HG03064 (cell line): ENCODE data around the gene BOK.
"Not testable (repeated sequence)": the region's sequence is repeated elsewhere in the genome, so short reads cannot be mapped to it uniquely, and the experiment has no call there.

Experiments used
- ATAC-seq: cut with Tn5 transposase; IDR thresholded peaks from one replicate; pipeline ENCODE4 v1.9.1; 2021; ENCODE audit warnings: low read depth; ENCODE audit not compliant: unreplicated experiment

The BOK gene

DNA sequence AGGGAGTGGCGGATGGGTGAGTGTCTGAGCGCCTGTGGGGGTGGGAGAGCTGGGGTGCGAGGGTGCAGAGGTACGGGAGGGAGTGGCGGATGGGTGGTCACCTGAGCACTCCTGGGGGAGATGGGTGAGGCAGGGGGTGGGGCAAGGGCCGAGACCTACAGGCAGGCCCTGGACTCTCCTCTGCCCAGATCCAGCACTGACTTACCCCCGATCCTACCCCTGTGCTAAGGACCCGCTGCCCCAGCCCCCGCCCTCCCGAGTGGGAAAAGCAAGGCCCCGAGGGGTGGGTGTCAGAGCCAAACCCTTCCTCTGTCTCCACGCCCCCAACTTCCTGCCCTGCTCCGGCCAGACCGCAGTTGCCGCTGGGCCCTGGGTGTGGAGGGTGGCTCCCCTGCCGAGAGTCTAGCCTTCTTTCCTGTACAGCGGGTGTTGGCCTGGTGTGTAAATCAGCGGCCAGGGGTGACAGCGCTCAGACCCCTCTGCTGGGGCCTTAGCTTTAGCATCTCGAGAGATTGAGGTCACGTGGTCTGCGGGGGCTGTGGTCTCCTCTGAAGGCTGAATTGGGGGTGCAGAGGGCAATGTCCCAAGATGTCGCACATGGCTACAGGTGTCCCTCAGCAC is 12.5 kb downstream of the BOK start:
- ATAC-seq: no peak

DNA sequence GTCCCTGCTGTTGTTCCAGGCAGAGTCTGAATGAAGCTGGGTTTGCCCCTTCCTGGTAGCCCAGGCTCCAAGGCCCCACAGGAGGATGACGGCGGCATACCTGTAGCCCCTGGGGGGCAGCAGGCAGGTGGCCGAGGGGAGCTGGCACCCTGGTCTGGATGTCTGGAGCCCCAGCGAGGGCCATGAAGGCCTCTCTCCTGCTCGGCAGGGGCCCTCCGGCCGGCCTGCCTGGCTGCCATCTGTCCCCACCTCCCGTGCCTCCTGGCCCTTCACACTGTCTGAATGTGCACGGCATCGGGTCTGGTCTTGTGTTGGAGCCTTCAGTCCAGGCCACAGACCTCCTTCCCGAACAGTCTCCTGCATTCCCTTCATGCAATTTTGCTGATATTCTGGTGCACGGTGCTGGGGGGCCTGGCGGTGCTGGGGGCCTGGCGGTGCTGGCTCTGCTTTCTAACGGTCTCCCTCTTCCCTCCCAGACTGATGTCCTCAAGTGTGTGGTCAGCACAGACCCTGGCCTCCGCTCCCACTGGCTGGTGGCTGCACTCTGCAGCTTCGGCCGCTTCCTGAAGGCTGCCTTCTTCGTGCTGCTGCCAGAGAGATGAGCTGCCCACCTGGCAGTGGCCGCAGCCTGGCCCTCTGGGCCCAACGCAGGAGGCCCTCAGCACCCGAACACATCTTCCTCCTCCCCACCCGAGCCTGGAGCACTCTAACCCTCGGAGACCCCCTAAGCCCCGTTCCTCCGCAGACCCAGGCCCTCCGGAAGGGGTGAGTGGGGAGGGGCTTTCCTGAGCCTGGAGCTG is 13.5 kb downstream of the BOK start:
- ATAC-seq: no peak

DNA sequence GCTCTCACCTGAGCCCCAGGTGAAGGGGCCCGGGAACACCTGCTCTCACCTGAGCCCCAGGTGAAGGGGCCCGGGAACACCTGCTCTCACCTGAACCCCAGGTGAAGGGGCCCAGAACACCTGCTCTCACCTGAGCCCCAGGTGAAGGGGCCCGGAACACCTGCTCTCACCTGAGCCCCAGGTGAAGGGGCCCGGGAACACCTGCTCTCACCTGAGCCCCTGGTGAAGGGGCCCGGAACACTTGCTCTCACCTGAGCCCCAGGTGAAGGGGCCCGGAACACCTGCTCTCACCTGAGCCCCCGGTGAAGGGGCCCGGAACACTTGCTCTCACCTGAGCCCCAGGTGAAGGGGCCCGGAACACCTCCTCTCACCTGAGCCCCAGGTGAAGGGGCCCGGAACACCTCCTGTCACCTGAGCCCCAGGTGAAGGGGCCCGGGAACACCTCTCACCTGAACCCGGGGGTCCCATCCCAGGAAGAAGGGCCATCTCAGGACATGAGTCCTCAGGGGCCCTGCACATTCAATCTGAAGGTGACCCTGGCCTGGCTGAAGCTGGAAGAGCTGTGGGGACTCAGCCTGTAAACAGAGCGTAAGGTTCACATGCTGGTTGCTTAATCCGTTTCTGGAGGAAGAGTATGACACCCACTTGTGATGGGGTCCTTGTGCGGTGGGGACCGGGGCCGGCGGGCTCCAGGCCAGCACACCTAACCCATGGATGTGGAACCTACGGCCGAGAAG is 14.5 kb downstream of the BOK start:
- ATAC-seq: not testable (repeated sequence)

DNA sequence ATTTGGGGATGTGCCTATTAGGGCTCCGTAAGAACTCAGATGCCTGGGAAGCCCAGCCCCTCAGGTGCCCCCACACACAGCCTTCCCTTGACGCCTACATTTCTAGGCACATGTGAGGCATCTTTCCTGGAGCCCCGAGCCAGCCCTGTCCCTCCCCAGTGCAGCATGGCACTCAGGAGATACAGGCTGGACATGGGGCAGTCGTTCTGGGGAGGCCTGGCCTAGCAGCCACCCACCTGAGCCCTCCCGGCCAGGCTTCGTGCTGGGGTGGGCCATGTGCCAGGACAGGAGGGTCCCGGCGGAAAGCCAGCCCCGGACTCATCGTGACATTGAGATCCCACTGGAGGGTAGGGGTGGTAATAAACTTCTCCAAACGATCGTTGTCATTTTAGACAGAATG is 15.2 kb downstream of the BOK start:
- ATAC-seq: no peak

DNA sequence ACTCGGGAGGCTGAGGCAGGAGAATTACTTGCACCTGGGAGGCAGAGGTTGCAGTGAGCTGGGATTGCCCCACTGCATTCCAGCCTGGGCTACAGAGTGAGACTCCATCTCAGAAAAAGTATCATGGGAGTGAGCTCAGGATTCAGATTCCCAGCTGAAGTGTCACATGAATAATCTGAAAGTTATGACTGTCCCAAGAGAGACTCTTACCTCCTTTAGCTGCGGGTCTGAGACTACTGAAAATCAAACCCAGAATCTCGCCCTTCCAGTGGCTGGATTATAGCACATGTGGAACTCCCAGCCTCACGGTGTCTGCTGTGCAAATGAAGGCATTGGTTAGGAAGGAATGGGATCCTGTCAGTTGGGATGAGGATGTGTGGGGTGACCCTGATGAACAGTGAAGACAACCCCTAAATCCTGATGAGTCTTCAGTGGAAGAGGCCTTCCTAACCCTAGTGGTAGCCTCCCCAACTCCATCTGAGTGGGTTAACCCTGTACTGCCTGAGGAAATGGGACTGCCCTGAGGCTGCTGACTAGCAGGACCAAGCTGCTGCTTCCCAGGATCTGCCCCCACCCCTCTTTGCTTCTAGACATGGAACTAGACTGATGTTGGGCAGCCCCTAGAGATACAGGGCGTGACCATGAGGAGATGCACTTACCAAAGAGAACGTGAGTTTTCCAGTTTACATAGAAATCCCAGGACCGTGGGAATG is 16.5 kb downstream of the BOK start:
- ATAC-seq: no peak

DNA sequence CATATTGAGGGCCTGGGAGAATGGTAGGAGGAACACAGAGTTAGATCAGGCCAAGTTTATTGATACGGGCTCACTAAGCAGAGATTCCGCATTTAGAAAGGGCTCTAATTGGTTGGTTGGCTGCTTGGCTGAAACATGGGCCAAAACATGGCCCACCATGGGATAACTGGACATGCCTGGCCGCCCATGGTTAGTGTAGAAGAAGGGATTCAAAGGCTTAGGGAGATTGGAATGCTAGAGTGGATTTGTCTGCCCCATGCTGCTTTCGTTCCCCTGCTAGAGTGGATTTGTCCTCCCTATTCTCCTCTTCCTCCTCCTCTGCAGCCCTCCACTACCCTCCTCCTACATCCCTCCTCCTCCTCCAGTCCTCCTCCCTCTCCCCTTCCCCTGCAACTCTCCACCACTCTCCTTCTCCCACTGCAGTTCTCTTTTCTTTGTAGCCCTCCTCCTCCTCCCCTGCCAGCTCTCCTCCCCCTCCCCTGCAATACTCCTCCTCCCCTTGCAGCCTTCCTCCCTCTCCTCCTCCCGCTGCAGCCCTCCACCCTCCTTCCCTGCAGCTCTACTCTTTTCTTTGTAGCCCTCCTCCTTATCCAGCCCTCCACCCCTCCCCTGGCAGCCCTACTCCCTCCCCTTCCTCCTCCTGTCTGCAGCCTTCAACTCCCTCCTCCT is 17.2 kb downstream of the BOK start:
- no peak for ATAC-seq

DNA sequence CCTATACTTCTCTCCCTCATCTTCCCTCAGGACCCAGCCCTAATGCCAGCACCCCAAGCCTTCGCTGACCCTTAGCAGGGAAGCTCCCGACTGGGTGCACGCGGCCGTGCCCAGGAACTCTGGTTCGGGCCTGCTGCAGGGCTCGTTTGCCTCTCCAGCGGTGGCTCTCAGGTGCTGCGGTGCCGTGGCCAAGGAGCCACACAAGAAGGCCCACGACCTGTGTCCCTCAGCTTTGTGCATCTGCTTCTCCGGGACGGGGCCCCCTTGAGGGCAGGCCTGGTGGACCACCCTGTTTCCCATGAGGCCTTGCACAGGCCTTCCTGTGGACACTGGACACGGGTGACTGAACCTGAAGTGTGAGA is 17.7 kb downstream of the BOK start:
- no peak for ATAC-seq

DNA sequence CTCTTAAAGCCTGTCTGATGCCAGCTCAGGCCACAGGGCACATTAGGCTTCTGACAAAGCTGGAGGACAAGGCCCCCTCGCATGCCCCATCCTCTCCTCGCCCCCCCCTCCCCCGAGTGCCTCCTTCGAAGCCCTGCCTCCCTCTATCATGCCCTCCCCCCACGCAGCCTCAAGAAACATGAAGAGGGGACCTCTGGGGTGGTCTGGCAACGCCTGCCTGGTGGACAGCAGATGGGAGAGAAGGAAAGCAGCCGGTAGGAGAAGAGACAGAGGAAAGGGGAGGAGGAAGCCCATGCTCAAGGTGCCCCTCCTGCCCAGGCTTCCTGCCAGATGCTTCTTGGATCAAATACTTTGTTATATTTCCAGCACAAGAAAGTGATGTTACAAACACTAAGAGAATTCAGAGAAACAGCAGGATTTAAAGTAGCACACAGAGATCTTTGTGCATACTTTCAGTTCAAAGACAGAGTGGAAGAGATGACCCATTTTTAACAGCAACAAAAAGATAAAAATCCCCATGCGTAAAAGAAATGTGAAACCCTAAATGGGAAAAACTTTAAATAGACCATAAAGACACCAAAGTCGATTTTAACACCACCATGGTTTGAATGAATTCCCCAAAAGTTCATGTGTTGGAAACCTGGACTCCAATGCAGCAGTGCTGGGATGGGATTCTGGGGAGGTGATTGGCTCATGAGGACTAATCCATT is 19.0 kb downstream of the BOK start:
- no peak for ATAC-seq

DNA sequence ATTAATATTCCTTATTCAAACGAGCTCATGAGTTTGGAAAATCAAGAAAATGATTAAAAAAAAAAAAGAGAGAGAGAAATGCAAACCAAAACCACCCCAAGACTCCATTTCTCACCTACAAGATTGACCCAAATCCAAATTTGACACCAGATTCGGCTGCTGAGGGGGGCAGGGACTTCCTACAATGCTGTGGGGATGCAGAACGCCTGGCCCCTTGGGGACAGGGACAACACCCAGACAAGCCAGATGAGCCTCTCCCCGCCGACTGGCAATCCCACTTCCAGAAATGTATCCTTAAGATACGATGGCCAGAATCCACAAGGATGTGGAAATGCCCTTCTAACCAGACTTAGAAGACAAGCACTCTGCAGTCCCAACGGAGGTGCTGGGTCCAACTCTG is 20.7 kb downstream of the BOK start:
- no peak for ATAC-seq

DNA sequence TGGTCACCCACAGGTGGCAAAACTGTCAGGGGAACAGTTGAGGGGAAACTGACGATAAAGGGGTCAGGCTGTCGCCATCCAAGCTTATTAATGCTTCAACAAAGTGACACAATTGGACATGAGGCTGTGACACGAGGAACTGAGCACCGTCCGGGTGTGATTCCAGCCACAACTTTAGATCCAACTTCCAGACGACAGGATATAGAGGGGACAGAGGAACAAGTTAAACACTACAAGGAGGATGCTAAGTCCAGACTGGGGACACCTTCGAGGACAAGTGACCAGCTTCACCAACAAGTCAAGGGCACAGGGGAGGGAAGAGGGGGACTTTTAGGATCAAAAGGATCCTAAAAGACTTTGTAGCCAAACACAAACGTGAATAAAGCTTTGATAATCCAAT is 23.8 kb downstream of the BOK start:
- ATAC-seq: no peak

DNA sequence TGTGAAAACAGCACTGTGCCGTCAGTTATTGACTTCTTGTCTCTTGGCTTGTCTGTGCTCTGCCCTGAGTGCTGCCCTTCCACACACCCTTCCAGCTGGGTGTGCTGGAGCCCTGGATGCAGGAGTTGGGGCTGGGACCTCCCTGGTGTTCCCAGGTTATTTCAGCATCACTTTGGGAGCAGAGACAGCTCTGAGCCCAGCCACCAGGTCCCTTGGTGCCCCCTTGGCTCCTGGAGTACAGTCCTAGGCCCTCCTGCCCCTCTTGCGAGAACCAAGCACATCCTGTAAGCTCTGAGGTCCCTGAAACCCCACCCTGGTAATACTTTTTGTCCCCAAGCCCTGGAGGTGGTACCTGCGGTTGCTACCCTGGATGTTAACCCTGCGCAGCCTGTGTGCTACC is 24.3 kb downstream of the BOK start:
- no peak for ATAC-seq

DNA sequence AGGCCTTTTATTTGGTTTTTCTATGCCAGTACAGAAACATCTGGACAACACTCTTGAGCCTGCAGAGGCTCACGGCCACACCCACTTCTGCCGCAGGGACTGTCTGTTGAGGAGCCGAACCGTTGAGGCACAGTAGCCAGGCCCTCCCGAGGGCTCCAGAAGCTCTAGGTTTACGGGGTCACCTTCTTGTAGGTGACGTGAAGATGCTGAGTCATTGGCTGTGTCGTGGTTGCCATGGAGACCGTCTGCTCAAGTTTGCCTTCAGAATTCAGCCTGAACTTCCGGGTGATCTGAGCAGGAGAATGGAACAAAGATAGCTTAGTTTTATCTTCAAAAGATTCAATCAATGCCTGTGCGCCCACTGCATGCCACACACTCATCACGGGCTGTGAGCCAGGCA is 25.9 kb downstream of the BOK start:
- ATAC-seq: no peak

DNA sequence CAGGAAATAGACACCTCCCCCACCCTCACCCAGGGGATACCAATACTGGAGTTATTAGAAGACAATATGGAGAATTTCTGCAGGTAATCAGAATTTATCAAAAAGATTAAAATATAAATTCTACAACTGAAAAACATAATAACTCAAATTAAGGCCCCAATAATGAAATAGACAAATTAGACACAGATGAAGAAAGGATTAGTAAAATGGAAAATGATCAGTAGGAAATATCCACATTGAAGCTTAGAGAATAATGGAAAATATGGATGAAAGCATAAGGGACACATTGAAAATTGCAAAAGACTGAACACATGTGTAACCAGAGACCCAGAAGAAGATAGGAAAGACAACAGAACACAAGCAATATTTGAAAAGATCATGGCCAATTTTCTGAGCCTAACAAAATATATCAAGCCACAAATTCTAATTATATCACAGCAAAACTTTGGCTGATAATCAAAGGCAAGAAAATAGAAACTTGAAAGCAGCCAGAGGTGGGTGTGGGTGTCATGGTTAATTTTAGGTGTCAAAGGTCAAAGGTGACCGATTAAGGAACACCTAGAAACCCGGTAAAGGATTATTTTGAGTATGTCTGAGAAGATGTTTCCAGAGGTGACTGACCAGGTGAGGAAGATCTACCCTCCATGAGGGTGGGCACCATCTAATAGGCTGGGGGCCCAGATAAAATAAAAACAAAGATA is 28.2 kb downstream of the BOK start:
- ATAC-seq: no peak

DNA sequence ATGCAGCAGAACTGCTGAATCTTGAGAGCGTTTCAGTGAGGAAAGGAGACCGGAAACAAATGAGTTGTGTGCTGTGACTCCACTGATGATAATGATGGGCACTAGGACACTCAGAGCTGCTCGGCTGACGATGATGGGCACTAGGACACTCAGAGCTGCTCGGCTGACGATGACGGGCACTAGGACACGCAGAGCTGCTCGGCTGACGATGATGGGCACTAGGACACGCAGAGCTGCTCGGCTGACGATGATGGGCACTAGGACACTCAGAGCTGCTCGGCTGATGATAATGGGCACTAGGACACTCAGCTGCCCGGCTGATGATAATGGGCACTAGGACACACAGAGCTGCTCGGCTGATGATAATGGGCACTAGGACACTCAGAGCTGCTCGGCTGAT is 31.3 kb downstream of the BOK start:
- not testable (repeated sequence) for ATAC-seq

DNA sequence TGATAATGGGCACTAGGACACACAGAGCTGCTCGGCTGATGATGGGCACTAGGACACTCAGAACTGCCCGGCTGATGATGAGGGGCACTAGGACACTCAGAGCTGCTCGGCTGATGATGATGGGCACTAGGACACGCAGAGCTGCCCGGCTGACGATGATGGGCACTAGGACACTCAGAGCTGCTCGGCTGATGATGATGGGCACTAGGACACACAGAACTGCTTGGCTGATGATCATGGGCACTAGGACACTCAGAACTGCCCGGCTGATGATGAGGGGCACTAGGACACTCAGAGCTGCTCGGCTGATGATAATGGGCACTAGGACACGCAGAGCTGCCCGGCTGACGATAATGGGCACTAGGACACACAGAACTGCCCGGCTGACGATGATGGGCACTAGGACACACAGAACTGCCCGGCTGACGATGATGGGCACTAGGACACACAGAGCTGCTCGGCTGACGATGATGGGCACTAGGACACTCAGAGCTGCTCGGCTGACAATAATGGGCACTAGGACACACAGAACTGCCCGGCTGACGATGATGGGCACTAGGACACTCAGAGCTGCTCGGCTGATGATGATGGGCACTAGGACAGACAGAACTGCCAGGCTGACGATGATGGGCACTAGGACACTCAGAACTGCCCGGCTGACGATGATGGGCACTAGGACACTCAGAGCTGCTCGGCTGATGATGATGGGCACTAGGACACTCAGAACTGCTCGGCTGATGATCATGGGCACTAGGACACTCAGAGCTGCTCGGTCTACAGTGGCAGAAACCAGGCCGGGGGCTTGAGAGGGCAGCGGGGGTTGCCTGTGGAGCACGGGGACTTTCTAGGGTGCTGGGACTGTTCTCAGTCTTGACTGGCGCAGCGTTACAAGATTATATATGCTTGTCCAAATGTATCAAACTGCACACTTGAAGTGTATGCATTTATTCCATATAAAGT is 32.2 kb downstream of the BOK start:
- not testable (repeated sequence) for ATAC-seq

DNA sequence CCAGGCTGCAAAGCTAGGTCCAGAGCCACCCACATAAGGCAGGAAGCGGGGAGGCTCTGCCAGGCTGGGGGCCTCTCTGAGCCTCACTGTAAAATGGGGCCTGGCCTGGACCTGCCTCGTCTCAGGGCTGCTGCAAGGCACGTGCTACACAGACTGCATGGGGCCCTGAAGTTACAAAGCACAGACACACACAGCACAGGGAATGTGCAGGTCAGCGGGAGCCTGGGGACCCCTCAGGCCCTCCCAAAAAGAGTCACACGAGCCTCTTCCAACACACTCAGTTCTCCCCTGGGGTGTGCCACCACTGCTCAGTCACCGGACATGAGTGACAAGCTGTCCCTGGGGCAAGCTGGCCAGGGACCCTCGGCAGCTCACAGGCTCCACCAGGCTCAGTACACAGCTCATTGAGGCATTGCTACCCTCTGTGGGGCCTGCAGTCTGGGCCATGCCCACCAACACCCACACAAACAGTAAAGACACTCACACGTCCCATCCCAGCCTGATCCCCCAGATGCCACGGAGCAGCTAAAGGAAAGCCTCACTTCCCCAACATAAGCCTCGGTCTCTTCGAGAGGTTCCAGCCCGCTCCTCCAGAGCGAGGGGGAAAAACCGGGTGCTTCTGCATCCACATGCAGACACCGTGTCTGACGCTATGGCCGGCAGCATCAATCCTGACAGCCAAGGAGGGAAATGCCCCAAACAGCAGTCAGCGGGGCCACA is 33.7 kb downstream of the BOK start:
- ATAC-seq: no peak

DNA sequence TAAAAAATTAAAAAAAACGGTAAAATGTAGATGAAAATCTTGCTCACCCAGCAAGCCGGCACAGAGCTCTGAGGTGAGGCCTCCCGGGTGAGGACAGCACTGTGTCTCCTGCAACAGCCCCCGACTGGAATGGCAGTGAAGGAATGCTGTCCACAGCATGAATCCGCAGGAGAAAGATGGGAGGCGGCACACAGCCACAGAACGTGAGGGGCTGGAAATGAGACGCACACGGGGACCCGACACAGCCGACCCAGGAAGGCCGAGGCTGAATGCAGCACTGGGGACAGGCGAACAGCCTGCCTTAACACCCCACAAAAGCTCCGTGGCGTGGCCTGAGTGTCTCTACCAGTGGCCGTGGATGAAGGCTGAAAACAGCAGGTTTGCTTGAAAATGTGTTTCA is 34.7 kb downstream of the BOK start:
- no peak for ATAC-seq
